Anterior cingulate cortex (tissue), 58 donors: ENCODE results near the gene EXOSC3.
A peak's percentile ranks its signal among the peaks of the same experiment; 100 is the strongest.

Experiments used
- DNase-seq, 58 donors: peaks; one replicate each; lab custom pipeline; 2025; lab: John Stamatoyannopoulos, UW

EXOSC3 gene

GRCh38 chr9:37740631-37741328 lies 44.1 kb downstream of the EXOSC3 start:
- no peak for DNase-seq

GRCh38 chr9:37740128-37740527 lies 44.7 kb downstream of the EXOSC3 start:
- no peak for DNase-seq

GRCh38 chr9:37739222-37739621 lies 45.6 kb downstream of the EXOSC3 start:
- DNase-seq, result no peak

GRCh38 chr9:37732952-37733351 lies 51.9 kb downstream of the EXOSC3 start:
- DNase-seq, result no peak

- DNase-seq, result peak in 14 of 58 donors; percentile 4 to 30 (median 12)
These were observed 52.6 kb downstream of the EXOSC3 start for GRCh38 chr9:37732086-37732741.

- no peak for DNase-seq
These were observed 54.0 kb downstream of the EXOSC3 start for GRCh38 chr9:37730839-37731238.

GRCh38 chr9:37730256-37730655 lies 54.6 kb downstream of the EXOSC3 start:
- DNase-seq, result no peak
